HG03378 (cell line): ENCODE results near the gene DYSF.

ENCODE experiments used
- ATAC-seq: cut with Tn5 transposase; IDR thresholded peaks from one replicate; pipeline ENCODE4 v1.9.1; 2021; ENCODE audit warnings: mild to moderate bottlenecking, moderate library complexity; ENCODE audit not compliant: unreplicated experiment

Gene DYSF

DNA sequence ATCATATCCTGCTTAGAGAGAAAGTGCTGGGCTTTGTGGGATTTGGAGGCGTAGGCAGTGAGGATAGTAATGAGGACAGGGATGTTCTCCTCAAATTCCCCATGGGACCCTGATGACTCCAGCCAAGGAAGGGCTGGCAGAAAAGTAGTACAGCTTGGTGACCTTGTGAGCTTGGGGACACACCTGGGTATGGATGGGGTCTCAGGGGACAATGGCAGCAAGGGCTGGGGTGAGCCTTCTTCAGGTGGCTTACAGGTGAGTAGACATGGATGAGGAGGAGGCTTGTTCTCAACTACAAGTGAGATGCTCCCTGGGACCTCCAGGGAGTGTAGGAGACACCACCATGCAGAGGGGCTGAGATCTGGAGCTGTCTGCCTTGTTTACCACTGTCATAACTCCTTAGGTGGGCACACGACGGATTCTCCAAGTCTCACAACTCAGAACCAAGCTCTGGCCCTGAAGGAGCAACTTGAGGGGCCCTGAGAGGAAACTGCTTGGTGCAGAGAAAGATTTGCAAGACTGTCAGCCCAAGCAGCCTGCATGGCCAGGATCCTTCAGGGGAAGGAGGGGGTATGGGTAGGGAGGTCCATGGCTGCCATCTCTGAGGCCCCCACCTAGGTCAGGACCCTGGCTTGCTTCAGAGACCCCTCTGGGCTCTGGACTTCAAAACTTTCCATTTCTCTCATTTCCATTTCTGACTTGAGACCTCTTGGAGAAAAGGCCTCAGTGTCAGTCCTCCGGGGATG lies 262.8 kb downstream of the DYSF start:
- ATAC-seq: no peak

DNA sequence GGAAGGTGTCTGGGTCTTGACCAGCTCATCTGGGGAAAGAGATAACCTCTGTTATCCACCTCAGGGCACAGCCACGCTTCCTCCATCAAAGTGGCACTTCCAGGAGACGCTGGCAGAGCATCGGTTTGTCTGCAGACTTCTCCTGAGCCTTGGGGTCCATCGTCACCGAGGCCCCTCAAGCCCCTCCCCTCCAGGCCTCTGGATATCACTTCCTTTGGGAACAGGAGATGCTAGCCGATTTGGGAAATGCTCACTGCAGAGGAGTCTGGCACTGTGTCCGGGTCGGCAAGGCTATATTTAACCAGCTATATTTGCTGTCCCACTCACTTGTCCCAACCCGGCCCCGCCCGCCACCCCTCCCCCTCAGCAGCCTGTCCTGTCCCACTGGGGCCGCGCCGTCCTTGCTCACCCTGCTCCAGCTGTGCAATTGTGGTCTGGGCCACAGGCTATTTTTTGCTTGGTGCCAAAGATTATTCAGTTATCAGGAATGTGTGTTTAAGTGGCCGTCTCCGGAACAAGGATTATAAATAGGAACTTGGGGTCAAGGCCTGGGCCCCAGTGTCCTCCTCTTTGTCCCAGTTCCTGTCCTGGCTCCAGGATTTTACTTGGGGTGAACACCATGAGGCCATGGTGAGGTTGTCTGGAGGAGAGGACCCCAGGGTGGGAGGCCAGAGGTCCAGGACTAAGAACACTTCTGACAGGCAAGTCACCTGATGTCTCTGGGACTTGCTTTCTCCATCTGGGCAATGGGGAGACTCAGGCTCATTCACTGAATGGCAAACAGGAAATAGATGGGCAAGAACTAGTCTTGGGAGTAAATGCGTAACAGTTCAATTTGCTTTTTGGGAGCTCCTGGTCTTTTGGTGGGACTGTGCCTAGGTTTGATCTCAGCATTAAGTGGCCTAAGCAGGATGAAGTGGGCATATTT lies 263.6 kb downstream of the DYSF start:
- ATAC-seq: no peak

DNA sequence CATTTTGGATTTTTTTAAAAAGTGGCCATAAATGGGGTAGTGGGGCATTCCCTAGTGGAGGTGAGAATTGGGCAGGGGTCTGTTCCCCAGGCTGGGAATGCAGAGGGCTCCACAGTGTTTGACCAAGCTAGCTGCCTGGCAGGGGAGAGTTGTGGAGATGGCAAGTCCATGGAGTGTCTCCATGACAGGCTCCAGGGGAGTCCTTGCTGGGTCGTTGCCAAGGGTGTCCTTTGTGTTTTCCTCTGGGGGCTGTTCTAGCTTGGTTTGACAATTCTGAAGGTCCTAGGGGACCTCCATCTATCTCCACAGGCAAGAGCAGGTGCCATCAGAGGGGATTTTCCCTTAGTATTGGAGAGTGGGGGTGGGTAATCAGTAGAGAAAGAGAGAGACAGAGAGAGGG lies 265.3 kb downstream of the DYSF start:
- ATAC-seq: no peak

DNA sequence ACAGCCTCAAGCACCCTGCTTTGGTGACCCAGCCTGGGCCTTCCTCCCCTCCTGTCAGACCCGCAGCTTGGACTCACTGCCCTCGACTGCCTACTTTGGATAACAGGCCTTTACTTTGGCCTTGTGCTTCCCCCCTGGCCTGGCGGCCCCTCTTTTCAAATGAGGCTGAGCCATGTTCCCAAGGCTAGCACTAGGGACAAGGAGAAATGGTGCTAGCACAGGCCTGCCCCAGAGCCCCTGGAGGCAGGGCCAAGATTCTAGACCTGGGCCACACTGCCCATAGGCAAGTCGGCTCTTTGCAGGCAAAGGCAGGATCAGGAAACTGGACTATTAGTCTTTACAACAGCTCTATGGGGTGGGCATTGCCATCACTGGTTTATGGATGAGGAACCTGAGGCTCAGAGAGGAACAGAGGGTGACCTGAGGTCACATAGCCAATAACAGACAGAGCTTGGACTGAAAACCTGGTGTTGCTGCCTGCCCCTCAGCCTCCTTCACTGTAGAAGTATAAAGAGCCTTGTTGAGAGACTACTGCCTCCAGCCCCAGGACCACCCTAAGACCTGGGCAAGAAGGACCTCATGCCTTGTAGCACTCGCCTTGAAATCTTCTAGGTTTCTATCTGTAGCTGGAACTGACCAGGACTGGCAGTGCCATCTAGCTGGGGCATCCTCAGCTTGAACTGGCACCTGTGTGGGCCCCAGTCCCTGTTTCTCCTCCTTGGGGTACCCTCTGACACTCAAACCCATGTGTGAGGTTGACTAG lies 266.3 kb downstream of the DYSF start:
- ATAC-seq: no peak

DNA sequence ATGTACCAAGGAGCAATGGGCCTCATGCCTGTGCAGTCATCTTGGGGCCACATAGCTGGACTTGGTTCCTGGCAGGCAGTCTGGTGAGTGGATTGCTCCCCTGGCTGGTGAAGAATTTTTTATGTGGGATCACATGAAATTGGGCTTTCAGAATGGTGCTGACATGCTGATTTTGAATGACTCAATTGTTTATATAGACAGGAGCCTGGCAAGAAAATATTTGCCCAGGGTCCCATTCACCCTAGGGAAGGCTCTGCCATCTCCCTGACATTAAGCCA lies 266.9 kb downstream of the DYSF start:
- no peak for ATAC-seq

DNA sequence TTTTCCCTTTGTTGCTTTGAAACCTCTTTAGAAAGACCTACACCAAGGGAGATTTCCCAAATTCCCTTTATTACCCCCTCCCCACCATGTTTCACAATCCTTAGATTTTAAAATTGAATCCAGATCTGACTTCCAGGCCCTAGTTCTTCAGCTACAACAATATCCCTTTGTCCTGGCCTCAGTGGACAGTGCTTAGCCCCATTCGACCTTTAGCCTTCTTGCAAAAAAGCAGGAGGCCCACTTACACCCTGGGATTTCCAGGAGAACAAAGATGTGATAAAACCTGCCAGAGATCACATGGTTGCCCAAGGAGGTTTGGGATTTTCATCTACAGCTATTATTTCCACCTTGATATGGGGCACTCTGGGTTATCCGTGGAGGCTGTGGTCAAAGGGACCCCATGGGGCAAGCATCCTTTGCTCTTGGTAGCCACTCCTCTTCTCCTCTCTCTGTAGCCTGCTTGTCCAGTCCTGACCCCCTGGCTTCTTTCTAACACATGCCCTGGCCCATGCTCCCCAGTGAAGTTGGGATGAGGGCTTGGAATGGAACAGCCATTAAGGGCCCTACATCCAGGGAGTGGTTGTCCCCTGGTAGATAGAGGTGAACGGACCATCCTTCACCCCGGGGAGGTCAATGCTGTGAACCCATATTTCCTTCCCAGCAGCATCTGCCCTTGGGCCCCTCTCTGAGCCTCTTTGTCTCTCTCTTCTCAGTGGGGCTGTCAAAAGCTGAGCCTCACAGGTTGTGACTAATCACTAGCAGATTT lies 267.4 kb downstream of the DYSF start:
- ATAC-seq: no peak

DNA sequence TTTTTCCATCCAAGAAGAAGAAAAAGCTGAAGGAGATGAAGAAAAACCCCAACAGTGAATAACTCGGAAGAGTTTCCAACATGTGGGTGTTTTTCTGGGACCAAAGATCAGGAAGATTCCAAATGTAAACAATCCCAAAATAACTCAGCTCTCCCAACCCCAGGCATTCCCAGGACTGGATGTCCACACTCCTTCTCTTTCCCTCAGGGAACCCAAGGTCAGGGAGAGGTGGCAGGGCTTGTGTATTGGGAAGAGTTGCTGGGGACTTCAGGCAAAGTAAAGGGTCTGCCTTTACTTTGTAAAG lies 268.0 kb downstream of the DYSF start:
- no peak for ATAC-seq

DNA sequence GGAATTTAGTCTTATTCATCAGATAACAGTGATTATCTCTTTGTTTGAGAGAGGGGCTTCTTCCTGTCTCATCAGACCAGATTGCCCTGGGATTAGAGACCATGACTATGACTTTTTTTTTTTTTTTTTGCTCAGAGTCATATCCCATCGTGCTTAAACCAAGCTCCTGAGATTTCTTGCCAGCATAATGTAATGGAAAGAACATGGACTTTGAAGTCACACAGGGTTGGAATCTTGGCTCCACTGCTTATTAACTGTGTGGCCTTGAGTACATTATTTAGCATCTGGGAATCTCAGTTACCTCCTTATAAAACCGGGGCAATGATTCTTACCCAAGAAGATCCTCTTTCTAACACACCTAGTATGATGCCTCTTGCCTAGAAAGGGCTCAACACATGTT lies 268.3 kb downstream of the DYSF start:
- ATAC-seq: no peak

DNA sequence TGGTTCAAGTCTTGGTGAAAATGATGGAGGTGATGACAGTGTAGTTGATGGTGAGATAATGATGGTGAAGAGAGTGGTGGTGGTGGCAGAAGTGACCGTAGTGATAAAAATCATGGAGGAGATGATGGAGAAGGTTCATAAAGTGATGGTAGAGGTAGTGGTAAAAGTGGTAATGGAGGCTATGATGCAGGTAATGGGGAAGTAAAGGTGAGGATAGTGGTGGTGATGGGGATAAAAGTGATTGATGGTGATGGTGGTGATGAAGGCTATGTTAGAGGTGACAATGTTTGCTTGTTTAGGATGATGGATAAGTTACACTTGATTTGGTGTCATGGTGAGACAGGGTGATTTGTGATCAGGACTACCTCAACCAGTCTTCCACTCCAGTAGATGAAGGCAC lies 268.9 kb downstream of the DYSF start:
- ATAC-seq: no peak

DNA sequence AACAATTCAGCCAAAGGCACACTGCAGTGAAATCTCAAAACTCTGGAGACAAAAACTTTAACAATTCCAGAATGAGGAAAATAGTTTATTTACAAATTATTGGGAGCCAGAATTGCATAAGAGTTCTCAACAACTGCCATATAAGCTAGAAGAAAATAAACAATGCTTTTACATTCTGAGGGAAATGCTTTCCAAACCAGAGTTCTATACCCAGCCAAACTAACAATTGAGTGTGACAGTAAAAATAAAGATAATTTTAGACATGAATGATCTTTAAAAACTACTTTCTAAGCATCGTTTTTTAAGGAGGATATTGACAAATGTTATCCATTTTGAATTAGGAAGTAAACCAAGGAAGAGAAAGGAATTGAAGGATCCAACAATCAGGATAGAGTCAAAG lies 271.4 kb downstream of the DYSF start:
- no peak for ATAC-seq

DNA sequence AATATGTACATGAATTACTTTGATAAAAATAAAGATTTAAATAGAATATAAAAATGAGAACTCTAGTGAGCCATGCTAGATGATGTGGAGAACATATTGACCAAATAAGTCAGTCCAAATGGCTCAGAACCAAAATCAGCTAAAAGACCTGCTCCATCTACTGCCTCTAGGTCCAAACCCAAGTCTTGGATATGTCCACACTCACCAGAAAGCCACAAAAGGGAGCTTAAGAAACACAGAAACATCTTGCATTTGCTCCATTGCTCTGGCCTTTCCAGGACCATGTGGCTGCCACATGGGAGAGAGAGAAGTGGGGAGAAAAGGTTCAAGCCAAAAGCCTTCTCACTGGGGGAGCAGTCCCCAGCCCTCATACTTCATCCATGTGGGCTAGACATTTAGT lies 272.5 kb downstream of the DYSF start:
- ATAC-seq: no peak

DNA sequence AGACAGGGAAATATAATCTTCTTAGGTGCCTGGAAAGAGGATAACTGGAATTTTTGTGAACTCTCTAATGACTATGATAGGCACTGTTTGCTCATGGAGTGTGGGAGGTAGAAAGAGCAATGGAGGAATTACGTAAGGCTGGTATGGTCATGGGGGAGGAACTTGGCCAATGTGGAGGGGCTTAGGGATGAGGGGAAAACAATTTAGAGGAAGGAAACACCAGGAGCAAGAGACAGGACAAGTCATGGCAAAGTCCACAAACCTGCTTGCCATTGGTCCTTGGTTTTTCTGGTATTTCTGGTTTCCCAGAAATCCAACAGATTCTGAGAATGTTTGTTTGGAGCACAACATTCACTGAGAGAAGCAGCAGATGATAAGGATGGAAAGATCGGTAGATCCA lies 274.2 kb downstream of the DYSF start:
- no peak for ATAC-seq

DNA sequence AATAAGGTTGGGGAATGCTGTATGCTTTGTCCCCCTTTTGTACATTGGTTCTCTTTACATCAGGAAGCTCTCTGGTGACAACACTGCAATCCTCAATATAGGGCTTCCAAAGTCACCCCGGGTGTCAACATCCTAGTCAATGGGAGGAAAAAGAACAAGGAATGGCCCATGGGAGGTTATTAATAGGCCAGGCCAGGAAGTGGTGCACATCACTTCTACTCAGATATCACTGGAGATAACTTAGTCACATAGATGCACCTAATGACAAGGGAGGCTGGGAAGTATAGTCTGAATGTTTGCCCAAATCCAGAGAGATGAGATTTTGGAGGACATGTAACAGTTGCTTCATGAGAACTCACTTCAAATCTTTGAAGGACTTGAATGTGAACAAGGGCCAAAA lies 274.7 kb downstream of the DYSF start:
- no peak for ATAC-seq

DNA sequence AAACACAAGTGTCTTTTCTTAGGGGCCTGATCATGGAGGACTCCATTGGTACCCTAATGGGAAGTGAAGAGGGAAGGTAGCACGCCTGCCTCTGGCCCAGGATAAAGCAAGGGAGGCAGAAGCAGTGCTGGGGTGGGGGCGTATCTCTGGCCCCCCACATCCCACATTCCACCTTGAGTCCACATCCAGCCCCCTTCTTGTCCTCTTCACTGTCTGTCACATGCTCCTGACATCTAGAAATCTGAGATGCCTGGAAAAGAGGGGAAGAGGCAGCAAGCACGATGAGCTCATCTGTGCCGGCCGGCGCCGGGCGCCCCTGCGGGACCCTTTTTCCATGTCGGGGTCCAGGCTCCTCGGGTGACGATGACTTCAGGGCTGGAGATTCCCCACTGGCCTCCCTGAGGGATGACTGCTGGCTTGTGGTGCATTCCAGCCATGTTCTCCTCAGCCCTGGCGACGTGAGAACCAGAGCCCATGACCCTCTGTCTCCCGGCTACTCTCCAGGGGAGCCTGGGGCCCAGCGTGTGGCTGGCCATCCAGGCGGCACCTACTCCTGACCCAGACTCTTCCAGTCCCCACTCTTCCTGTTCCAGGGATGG lies 277.5 kb downstream of the DYSF start:
- no peak for ATAC-seq

DNA sequence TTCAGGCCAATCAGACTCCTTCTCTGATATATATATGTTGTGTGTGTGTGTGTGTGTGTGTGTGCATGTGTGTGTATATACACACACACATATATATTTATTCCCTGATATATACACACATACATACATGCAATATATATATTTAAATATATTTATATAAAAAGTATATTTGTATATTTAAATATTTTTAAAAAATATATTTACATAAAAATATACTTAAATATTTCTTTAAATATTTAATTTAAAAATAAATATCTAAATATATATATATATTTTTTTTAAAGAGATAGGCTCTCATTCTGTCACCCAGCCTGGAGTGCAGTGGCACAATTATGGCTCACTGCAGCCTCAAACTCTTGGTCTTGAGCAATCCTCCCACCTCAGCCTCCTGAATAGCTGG lies 281.3 kb downstream of the DYSF start:
- no peak for ATAC-seq

DNA sequence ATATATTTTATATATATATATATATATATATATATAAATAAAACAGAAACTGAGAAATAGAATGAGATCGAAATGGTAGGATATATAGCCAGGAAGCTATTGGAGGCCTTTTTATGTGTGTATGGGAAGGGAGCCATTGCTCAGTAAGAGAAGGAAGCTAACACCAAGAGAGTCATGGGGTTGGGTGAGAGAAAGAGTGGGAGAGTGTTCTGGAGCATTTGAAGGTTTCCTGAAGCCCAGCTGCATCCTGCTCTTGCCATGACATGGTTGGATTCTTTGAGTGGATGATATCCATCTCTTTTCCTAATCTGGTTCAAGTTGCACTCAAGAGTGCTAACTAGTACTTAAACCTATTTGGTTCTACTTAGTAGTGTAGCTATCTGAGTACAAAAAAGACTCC lies 282.3 kb downstream of the DYSF start:
- ATAC-seq: no peak
